Spleen (tissue), 11 donors: Measurements from ENCODE around the gene CCDC93. TPM values are rescaled to one million over a fixed set of nuclear protein-coding genes. Genes with fewer than 3 reads are reported as not detected.

Experiments used
- DNase-seq: peaks from one replicate; pipeline ENCODE4 v3.0.0-alpha.2; 2020
- H3K27ac ChIP-seq, 8 donors: fragments of 200-600 bp; sonication (generic) in 7 of 8; 1 replicate in 4 of 8; 2 replicates in 4 of 8; pipeline versions ENCODE4 v1.5.0 to v1.8.0; 2016 to 2021; ENCODE audit warnings: inconsistent platforms in 4 of 8, mild to moderate bottlenecking in 4 of 8, moderate library complexity in 1 of 8
- H3K27me3 ChIP-seq, 7 donors: fragments of 200-600 bp; sonication (generic) in 6 of 7; replicated peaks in 1 of 7; 1 replicate in 4 of 7; 2 replicates in 3 of 7; pipeline versions ENCODE4 v1.5.0 to v1.8.0; 2016 to 2021; ENCODE audit warnings: inconsistent platforms in 3 of 7, mild to moderate bottlenecking in 1 of 7
- H3K36me3 ChIP-seq, 6 donors: fragments of 200-600 bp; sonication (generic) in 5 of 6; 1 replicate in 4 of 6; 2 replicates in 2 of 6; pipeline versions ENCODE4 v1.5.0 to v1.8.0; 2016 to 2021; ENCODE audit warnings: inconsistent platforms in 2 of 6
- H3K4me1 ChIP-seq, 6 donors: fragments of 200-600 bp; sonication (generic) in 5 of 6; 1 replicate in 3 of 6; 2 replicates in 3 of 6; pipeline versions ENCODE4 v1.5.0 to v1.8.0; 2016 to 2021; ENCODE audit warnings: inconsistent platforms in 3 of 6
- H3K4me3 ChIP-seq, 8 donors: fragments of 200-600 bp; sonication (generic) in 7 of 8; 1 replicate in 4 of 8; 2 replicates in 4 of 8; pipeline versions ENCODE4 v1.5.0 to v1.8.0; 2016 to 2021; ENCODE audit warnings: inconsistent platforms in 4 of 8, mild to moderate bottlenecking in 4 of 8, moderate library complexity in 2 of 8
- H3K9me3 ChIP-seq, 8 donors: fragments of 200-600 bp; sonication (generic) in 7 of 8; 1 replicate in 4 of 8; 2 replicates in 4 of 8; pipeline versions ENCODE4 v1.5.0 to v1.8.0; 2016 to 2021; ENCODE audit warnings: inconsistent platforms in 4 of 8
- POLR2A ChIP-seq, 3 donors: fragments of 450-650 bp; IDR thresholded peaks; one replicate each; pipeline ENCODE4 v1.5.1; 2017; ENCODE audit warnings: antibody characterized with exemption in 3 of 3, mild to moderate bottlenecking in 1 of 3
- POLR2AphosphoS5 ChIP-seq, 3 donors: sonication (generic); formaldehyde crosslinking; IDR thresholded peaks; one replicate each; pipeline ENCODE4 v1.5.1; 2017; ENCODE audit warnings: antibody characterized with exemption in 3 of 3
- WGBS, 5 donors: extraction: QIAGEN DNeasy Blood & Tissue Kit in 3 of 5; methylation state at CpG; one replicate each; pipeline versions ENCODE4 v1.1.5 to v1.1.7; 2013 to 2018; 5-methylcytosine and 5-hydroxymethylcytosine counted together
- intact Hi-C: fragments of 100-400 bp; cut with DNase I; formaldehyde crosslinking; loops from one replicate; pipeline ENCODE4 v1.15.0; 2023; ENCODE audit warnings: low total_unique reads
- polyA plus RNA-seq, 3 donors: library from polyadenylated mRNA; stranded (reverse); fragments of 200-250 nt; gene quantifications; one replicate each; pipeline ENCODE4 v1.2.1, GENCODE V29; 2013
- total RNA-seq, 7 donors: library from RNA; depleted of rRNA in 3 of 7; stranded (reverse); fragments of >200 nt in 3 of 7; fragmentation: NEBNext Ultra II Directional in 4 of 7; extraction: Animal tissue kit (Norgen Biotek cat#: 25700) in 4 of 7; gene quantifications; one replicate each; pipeline versions ENCODE4 v1.1.0 to v1.2.1, GENCODE V29; 2016 to 2021
- TF ChIP-seq, protein P1 (sequence below), 11 experiments: fragments of 200-600 bp in 7 of 11; fragments of 450-650 bp in 4 of 11; sonication (generic) in 4 of 11; IDR thresholded peaks in 8 of 11; conservative IDR thresholded peaks in 3 of 11; 1 replicate in 7 of 11; 2 replicates in 4 of 11; pipeline versions ENCODE4 v1.4.0 to v1.8.0; 2016 to 2021; ENCODE audit warnings: antibody characterized with exemption in 11 of 11, inconsistent platforms in 4 of 11, mild to moderate bottlenecking in 1 of 11
- donor health status: healthy with polysubstance abuse.
- donor health status: DM: no; HTN: no; CAD: no; lungs with moderate emphysema.
- donor health status: DM: no; HTN: no; CAD: no.
- donor health status: Bipolar disorder and iron deficiency.
- donor health status: healthy.
- donor health status: DM: no; HTN: no; CAD: no.
- donor health status: DM: yes; HTN: yes; CAD: no.

CCDC93 gene
- total and polyA plus RNA-seq, 10 donors: 4.3 to 80.3 (median 42.4) TPM

DNA sequence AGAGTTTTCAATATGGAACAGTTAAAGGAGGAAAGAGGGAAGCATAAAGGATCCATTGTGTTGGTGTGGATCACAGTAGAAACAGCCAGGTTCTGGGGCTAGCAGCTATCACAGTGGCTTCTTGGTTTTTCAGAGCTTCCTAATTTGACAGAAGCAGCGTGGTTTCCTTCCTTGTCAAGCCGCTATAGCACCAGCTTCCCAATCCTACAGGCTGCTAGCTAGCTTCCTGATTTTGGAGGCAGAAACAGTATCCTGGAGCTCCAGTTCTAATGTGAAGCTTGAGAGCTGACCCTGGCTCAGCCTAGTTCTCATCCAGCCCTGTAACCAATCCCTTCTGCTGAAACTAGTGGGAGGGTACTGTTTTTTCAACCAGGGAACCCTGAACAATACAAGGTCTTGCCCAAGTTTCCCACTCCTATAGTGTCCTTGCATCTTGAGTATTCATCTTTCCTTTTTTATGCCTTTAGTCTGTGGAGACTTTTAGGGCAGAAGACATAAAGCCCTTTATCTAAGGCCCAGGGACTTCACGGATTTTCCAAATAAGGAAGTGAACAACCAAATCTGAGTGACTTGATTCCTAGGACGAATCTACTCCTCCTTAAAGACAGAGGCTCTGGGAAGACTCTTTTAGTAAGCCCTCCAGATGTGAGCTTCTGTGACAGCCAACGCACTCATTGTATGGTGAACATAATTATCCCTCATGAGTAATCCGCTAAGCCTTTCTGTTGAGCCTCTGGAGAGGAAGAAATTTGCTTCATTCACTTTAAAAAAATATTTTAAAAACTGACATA is 33.8 kb downstream of the CCDC93 start:
- peaks cover 0 to 100% (median 47%) of the 10 kb centered on the region in 6 donors for H3K36me3 ChIP-seq
- DNase-seq: no peak
- peak overlapping the region in 2 of 8 donors; percentile 12 to 41 for H3K27ac ChIP-seq
- intact Hi-C loops: no loop called here
- TF ChIP-seq, protein P1, sequence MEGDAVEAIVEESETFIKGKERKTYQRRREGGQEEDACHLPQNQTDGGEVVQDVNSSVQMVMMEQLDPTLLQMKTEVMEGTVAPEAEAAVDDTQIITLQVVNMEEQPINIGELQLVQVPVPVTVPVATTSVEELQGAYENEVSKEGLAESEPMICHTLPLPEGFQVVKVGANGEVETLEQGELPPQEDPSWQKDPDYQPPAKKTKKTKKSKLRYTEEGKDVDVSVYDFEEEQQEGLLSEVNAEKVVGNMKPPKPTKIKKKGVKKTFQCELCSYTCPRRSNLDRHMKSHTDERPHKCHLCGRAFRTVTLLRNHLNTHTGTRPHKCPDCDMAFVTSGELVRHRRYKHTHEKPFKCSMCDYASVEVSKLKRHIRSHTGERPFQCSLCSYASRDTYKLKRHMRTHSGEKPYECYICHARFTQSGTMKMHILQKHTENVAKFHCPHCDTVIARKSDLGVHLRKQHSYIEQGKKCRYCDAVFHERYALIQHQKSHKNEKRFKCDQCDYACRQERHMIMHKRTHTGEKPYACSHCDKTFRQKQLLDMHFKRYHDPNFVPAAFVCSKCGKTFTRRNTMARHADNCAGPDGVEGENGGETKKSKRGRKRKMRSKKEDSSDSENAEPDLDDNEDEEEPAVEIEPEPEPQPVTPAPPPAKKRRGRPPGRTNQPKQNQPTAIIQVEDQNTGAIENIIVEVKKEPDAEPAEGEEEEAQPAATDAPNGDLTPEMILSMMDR (IDR thresholded peaks at IDR 0.05 in 8 of 11, conservative IDR thresholded peaks at IDR 0.05 in 3 of 11): no peak
- TF ChIP-seq POLR2AphosphoS5 (IDR thresholded peaks at IDR 0.05) (no peak), POLR2A (IDR thresholded peaks at IDR 0.05) (no peak)
- H3K9me3 ChIP-seq: no peaks in the 10 kb centered on the region
- 69 to 87% (median 76%) methylated on average over 6 of the region's 6 CpGs for WGBS, 5 donors
- H3K27me3 ChIP-seq: no peaks in the 10 kb centered on the region
- H3K4me1 ChIP-seq: peaks cover 0 to 20% (median 6%) of the 10 kb centered on the region in 6 donors
- H3K4me3 ChIP-seq: no peak overlapping the region

DNA sequence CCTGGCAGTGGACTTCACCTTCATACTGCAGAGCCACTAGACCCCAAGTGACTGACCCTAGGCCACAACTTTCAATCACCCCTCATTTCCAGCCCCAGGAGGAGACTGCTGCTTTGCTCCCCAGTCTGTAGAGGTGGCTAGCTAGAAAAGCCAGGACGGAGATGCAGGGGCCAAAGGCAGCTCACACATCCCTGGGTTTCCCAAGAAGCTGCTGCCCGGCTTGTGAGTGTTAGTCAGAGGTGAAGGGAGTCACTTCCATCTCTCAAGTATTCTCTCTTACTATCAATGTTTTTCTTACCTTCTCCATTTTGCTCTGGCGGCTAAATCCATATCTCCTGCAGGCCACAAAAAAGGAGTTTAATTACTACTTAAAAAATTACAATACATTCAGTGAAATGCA is 36.2 kb downstream of the CCDC93 start:
- 96 to 98% (median 97%) methylated on average over 3 of the region's 3 CpGs for WGBS, 5 donors
- Histone ChIP-seq H3K4me1 (peaks cover 0 to 20% (median 6%) of the 10 kb centered on the region in 6 donors), H3K9me3 (no peaks in the 10 kb centered on the region), H3K27ac (no peak overlapping the region), H3K27me3 (no peaks in the 10 kb centered on the region), H3K36me3 (peaks cover 0 to 100% (median 57%) of the 10 kb centered on the region in 6 donors), H3K4me3 (no peak overlapping the region)
- no peak for DNase-seq
- intact Hi-C loops: no loop called here
- TF ChIP-seq, protein P1 (IDR thresholded peaks at IDR 0.05 in 8 of 11, conservative IDR thresholded peaks at IDR 0.05 in 3 of 11): no peak
- TF ChIP-seq POLR2AphosphoS5 (IDR thresholded peaks at IDR 0.05) (no peak), POLR2A (IDR thresholded peaks at IDR 0.05) (no peak)

DNA sequence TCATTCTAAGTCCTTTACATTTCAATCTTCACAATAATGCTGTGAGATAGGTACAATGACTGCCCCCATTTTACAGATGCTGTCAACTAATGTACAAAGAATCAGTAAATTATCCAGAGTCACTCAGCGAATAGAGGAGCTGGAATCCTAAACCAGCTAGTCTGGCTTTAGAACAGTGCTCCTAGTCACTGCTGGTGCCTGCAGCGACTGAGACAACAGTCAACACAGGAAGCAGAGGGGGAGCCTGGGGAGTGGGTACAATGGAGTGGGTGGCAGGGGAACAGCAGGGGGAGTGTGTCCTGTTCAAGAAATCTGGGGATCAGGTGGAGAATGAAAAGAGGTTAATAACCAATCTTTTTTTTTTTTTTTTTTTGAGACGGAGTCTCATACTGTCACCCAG is 37.3 kb downstream of the CCDC93 start:
- H3K36me3 ChIP-seq: peaks cover 0 to 100% (median 68%) of the 10 kb centered on the region in 6 donors
- H3K27ac ChIP-seq: no peak overlapping the region
- intact Hi-C loops: no loop called here
- peaks cover 0 to 20% (median 6%) of the 10 kb centered on the region in 6 donors for H3K4me1 ChIP-seq
- H3K4me3 ChIP-seq: no peak overlapping the region
- no peak for DNase-seq
- TF ChIP-seq POLR2AphosphoS5 (IDR thresholded peaks at IDR 0.05) (no peak), POLR2A (IDR thresholded peaks at IDR 0.05) (no peak)
- TF ChIP-seq, protein P1 (IDR thresholded peaks at IDR 0.05 in 8 of 11, conservative IDR thresholded peaks at IDR 0.05 in 3 of 11): no peak
- H3K9me3 ChIP-seq: no peaks in the 10 kb centered on the region
- no peaks in the 10 kb centered on the region for H3K27me3 ChIP-seq
- 92 to 97% (median 94%) methylated on average over 2 to 3 of the region's 3 CpGs for WGBS, 5 donors

DNA sequence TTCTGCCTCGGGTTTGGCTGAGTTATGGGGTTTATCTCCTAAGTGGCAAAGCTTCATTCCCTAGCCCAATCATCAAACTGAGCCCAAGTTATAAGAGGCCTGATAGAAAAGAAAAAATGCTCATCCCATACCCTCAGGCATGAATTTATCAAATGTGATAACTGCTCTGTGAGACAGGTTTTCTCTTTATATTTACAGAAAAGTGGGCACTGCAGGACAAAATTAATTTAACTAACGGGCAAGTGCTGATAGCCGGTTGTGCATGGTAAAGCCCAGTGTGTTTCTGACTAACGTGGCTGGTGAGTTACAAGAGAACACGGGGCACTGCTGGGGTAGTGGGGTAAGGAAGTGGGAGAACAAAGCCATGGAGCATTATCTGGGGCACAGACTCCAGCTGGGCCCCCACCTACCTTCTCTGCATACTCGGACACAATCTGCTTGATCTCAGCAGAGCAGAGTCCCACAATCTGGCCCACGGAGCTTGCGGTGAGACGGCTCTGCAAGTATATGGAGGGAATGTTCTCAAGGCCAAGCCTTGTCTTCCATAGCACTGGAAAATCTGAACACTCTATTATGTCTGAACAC is 40.3 kb downstream of the CCDC93 start:
- Histone ChIP-seq H3K36me3 (peaks cover 0 to 100% (median 77%) of the 10 kb centered on the region in 6 donors), H3K4me1 (peaks cover 0 to 3% (median 0%) of the 10 kb centered on the region in 6 donors), H3K27me3 (no peaks in the 10 kb centered on the region), H3K27ac (no peak overlapping the region), H3K4me3 (no peak overlapping the region), H3K9me3 (no peaks in the 10 kb centered on the region)
- TF ChIP-seq, protein P1 (IDR thresholded peaks at IDR 0.05 in 8 of 11, conservative IDR thresholded peaks at IDR 0.05 in 3 of 11): no peak
- TF ChIP-seq POLR2A (IDR thresholded peaks at IDR 0.05) (no peak), POLR2AphosphoS5 (IDR thresholded peaks at IDR 0.05) (no peak)
- no peak for DNase-seq
- intact Hi-C loops: no loop called here
- 88 to 95% (median 93%) methylated on average over 9 of the region's 9 CpGs for WGBS, 5 donors
